DND-41 (cell line): Measurements from ENCODE around the gene CLIP3.

Experiments
- CTCF ChIP-seq: IDR thresholded peaks from 2 replicates; pipeline ENCODE4 v1.5.1; 2012; ENCODE audit warnings: borderline replicate concordance, low read length, moderate library complexity, mild to moderate bottlenecking; ENCODE audit not compliant: poor library complexity, severe bottlenecking; ENCODE audit errors: extremely low read depth
- EZH2 ChIP-seq: IDR thresholded peaks from 3 replicates; pipeline ENCODE4 v1.6.1; 2012; ENCODE audit warnings: borderline replicate concordance, low read depth, mild to moderate bottlenecking, moderate library complexity, low read length, inconsistent platforms; ENCODE audit not compliant: severe bottlenecking

DNA sequence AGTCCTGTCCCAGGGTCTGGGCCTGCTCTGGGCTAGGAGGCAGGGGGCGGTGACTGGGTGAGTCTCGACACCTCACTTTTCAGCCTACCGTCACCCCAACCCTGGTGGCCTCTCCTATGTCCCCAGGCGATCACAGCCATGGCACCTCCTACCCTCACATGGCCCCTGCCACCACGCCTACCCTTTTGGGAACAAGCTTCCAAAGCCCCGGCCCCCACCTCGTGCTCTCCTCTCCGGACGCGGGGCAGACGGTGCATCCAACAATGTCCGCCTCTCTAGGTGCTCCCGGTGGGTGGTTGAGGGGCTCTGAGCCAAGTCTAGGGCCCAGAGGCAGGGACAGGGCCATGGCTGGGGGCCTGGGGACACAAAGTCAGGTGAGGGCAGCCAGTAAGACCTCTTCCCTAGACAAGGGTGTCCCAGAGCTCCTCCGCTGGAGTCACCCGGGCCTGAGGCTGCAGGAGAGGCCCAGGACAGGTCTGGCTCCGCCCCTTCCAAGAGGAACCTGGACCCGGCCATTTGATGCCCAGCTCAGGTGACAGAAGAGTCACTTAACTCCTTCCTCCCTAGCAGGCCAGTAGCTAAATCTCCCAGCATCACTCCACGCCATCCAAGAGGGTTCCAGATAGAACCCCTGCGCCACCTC is 24.2 kb downstream of the CLIP3 start, which contains the start of gene SYNE4:
- TF ChIP-seq CTCF = no peak
- no peak for TF ChIP-seq EZH2
